Panc1 (cell line): ENCODE data around the gene SLC2A4. TPM values are rescaled to one million over a fixed set of nuclear protein-coding genes. Genes with fewer than 3 reads are reported as not detected.

Experiments used
- ATAC-seq: fragments of 200-7000 bp; cut with Tn5 transposase; 2 replicates; pipeline ENCODE4 v1.9.1; 2020; ENCODE audit warnings: mild to moderate bottlenecking, moderate library complexity
- BruUV-seq: library from RNA; stranded (reverse); fragments of 400-500 nt; replicated peaks from 2 replicates; lab custom pipeline; 2021; lab: Mats Ljungman, UMichigan
- CTCF ChIA-PET: fragments of 300-600 bp; sonication (Branson Sonifier 250); formaldehyde crosslinking; loops from one replicate; lab custom pipeline; 2022; ENCODE audit warnings: antibody characterized with exemption; lab: Charles Lee
- POLR2A ChIA-PET: fragments of 300-600 bp; sonication (Branson Sonifier 250); formaldehyde crosslinking; loops from one replicate; lab custom pipeline; 2022; ENCODE audit warnings: antibody characterized with exemption; lab: Charles Lee
- DNase-seq: peaks from one replicate; pipeline ENCODE4 v3.0.0-alpha.2; 2010; ENCODE audit warnings: low read depth, low spot score
- H3K27ac ChIP-seq: 2 replicates; pipeline ENCODE4 v1.5.1; 2011; ENCODE audit warnings: mild to moderate bottlenecking, low read length, inconsistent platforms
- H3K27me3 ChIP-seq: fragments of 200-500 bp; sonication (Bioruptor generic); 2 replicates; pipeline ENCODE4 v1.6.0; 2014; ENCODE audit warnings: low read length, inconsistent platforms; ENCODE audit not compliant: control insufficient read depth, insufficient read depth
- H3K36me3 ChIP-seq: fragments of 200-500 bp; sonication (Bioruptor generic); 2 replicates; pipeline ENCODE4 v1.5.1; 2014; ENCODE audit warnings: inconsistent platforms, mild to moderate bottlenecking, low read length, moderate library complexity; ENCODE audit not compliant: control insufficient read depth, insufficient read depth
- H3K4me1 ChIP-seq: 2 replicates; pipeline ENCODE4 v1.5.1; 2011; ENCODE audit warnings: inconsistent platforms, mild to moderate bottlenecking, low read length, moderate library complexity; ENCODE audit not compliant: control insufficient read depth, insufficient read depth
- H3K4me3 ChIP-seq, 2 experiments: 2 replicates each; pipeline ENCODE4 v1.5.1; 2011 to 2012; ENCODE audit warnings: low read depth in 2 of 2, low read length in 2 of 2, mild to moderate bottlenecking in 2 of 2, inconsistent platforms in 1 of 2, moderate library complexity in 1 of 2
- H3K9me3 ChIP-seq: fragments of 200-500 bp; sonication (Bioruptor generic); 2 replicates; pipeline ENCODE4 v1.5.1; 2014; ENCODE audit warnings: low read depth, mild to moderate bottlenecking, inconsistent platforms, low read length, moderate library complexity; ENCODE audit not compliant: control insufficient read depth, insufficient read depth
- POLR2AphosphoS5 ChIP-seq: IDR thresholded peaks from 2 replicates; pipeline ENCODE4 v1.6.1; 2012; ENCODE audit warnings: mild to moderate bottlenecking, low read depth, low read length, moderate library complexity
- SIN3A ChIP-seq: IDR thresholded peaks from 2 replicates; pipeline ENCODE4 v1.6.1; 2012; ENCODE audit warnings: low read depth, mild to moderate bottlenecking, low read length, moderate library complexity, borderline replicate concordance; ENCODE audit not compliant: insufficient read depth
- TCF7L2 ChIP-seq: IDR thresholded peaks from 2 replicates; pipeline ENCODE4 v1.6.1; 2011; ENCODE audit warnings: mild to moderate bottlenecking, low read depth, low read length, inconsistent platforms
- in situ Hi-C: cut with HindIII; loops from 2 replicates; pipeline ENCODE4 v1.10.0; 2016; ENCODE audit warnings: low sequenced_read_pairs, low pct_unique_long_range_greater_than_20kb
- intact Hi-C: fragments of 100-400 bp; cut with micrococcal nuclease; formaldehyde crosslinking; loops from one replicate; pipeline ENCODE4 v1.10.0; 2022; ENCODE audit not compliant: unreplicated experiment
- total RNA-seq: library from RNA; stranded (reverse); gene quantifications from one replicate; pipeline ENCODE4 v1.2.1, GENCODE V29; 2021; ENCODE audit not compliant: unreplicated experiment
- TF ChIP-seq, protein P1 (sequence below): fragments of 450-650 bp; IDR thresholded peaks from 2 replicates; pipeline ENCODE4 v1.5.1; 2017; ENCODE audit warnings: mild to moderate bottlenecking
- TF ChIP-seq, protein P2 (sequence below), 2 experiments: IDR thresholded peaks; 2 replicates each; pipeline ENCODE4 v1.6.1; 2011 to 2012; ENCODE audit warnings: low read depth in 2 of 2, control low read depth in 1 of 2, low read length in 1 of 2, mild to moderate bottlenecking in 1 of 2, moderate library complexity in 1 of 2; ENCODE audit not compliant: insufficient read depth in 1 of 2

Gene SLC2A4
- total RNA-seq, 1 experiment from 2014 or later = 0.31 TPM

DNA sequence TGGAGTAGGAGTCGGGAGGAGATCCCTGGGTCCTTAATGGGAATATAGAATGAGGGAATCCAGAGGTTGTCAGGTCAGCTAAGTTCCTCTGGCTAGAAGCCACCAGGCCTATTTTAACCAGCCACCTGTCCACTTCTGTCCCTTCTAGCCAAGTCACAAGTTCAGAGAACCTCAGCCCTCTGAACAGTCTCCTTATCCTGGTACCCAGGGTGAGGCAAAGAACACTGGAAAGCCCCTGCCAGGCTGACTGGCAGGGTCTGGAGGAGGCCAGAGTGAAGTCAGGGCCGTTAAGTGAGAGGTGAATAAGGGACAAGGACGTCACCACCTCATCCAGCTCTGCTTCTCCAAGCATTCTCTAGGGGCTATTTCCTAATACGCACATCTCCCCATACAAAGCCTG, 32.7 kb upstream of the SLC2A4 start:
- H3K4me3 ChIP-seq = peak overlapping the region in 1 of 2 experiments; percentile 18; a peak in 1 of 4 replicates
- H3K36me3 ChIP-seq = peaks cover 5% of the 10 kb centered on the region
- intact Hi-C loops (no loop called here), in situ Hi-C loops (no loop called here)
- ATAC-seq = no peak
- no peaks in the 10 kb centered on the region for H3K9me3 ChIP-seq
- TF ChIP-seq, protein P1, sequence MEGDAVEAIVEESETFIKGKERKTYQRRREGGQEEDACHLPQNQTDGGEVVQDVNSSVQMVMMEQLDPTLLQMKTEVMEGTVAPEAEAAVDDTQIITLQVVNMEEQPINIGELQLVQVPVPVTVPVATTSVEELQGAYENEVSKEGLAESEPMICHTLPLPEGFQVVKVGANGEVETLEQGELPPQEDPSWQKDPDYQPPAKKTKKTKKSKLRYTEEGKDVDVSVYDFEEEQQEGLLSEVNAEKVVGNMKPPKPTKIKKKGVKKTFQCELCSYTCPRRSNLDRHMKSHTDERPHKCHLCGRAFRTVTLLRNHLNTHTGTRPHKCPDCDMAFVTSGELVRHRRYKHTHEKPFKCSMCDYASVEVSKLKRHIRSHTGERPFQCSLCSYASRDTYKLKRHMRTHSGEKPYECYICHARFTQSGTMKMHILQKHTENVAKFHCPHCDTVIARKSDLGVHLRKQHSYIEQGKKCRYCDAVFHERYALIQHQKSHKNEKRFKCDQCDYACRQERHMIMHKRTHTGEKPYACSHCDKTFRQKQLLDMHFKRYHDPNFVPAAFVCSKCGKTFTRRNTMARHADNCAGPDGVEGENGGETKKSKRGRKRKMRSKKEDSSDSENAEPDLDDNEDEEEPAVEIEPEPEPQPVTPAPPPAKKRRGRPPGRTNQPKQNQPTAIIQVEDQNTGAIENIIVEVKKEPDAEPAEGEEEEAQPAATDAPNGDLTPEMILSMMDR = no peak
- TF ChIP-seq POLR2AphosphoS5 (no peak), TCF7L2 (no peak), SIN3A (no peak)
- TF ChIP-seq, protein P2, sequence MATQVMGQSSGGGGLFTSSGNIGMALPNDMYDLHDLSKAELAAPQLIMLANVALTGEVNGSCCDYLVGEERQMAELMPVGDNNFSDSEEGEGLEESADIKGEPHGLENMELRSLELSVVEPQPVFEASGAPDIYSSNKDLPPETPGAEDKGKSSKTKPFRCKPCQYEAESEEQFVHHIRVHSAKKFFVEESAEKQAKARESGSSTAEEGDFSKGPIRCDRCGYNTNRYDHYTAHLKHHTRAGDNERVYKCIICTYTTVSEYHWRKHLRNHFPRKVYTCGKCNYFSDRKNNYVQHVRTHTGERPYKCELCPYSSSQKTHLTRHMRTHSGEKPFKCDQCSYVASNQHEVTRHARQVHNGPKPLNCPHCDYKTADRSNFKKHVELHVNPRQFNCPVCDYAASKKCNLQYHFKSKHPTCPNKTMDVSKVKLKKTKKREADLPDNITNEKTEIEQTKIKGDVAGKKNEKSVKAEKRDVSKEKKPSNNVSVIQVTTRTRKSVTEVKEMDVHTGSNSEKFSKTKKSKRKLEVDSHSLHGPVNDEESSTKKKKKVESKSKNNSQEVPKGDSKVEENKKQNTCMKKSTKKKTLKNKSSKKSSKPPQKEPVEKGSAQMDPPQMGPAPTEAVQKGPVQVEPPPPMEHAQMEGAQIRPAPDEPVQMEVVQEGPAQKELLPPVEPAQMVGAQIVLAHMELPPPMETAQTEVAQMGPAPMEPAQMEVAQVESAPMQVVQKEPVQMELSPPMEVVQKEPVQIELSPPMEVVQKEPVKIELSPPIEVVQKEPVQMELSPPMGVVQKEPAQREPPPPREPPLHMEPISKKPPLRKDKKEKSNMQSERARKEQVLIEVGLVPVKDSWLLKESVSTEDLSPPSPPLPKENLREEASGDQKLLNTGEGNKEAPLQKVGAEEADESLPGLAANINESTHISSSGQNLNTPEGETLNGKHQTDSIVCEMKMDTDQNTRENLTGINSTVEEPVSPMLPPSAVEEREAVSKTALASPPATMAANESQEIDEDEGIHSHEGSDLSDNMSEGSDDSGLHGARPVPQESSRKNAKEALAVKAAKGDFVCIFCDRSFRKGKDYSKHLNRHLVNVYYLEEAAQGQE (IDR thresholded peaks at IDR 0.05; ENCODE audit: insufficient read depth in 1 of 2, low read depth in 2 of 2, low read length in 1 of 2) = no peak
- peaks cover 16% of the 10 kb centered on the region for H3K4me1 ChIP-seq
- H3K27me3 ChIP-seq = no peaks in the 10 kb centered on the region
- H3K27ac ChIP-seq = peak overlapping the region; percentile 14; the same call in 1 of the 2 replicates
- ChIA-PET POLR2A (no interaction called here), CTCF (no interaction called here)
- DNase-seq = no peak
- no TSS peak for BruUV-seq

DNA sequence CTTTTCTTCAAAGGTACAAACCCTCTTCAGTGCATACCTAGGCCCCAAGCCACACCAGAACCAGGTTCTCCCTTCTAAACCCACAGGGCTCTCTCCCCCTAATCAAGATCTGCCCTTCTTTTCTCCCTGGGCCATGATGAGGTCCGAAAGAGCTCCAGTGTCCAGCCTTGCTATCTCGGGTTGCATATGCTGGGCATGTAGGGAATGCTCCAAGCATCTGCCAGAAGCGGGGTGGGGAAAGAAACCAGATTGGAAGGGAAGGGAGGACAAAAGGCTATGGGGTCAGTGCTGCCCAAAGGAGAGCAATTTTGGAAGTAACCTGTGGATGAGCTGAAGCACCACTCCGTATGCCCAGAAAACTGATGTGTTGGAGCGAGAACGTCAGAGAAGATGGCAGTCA, 32.3 kb upstream of the SLC2A4 start:
- peaks cover 16% of the 10 kb centered on the region for H3K4me1 ChIP-seq
- CTCF ChIA-PET = no interaction called here
- H3K27me3 ChIP-seq = no peaks in the 10 kb centered on the region
- in situ Hi-C loops = no loop called here
- TF ChIP-seq TCF7L2 (no peak), POLR2AphosphoS5 (no peak), SIN3A (no peak)
- TF ChIP-seq, protein P2 (IDR thresholded peaks at IDR 0.05; ENCODE audit: insufficient read depth in 1 of 2, low read depth in 2 of 2, low read length in 1 of 2) = no peak
- TF ChIP-seq, protein P1 = no peak
- DNase-seq (no peak), ATAC-seq (no peak)
- POLR2A ChIA-PET = interaction anchor here (0.5 kb wide), 1 partner anchor 18 kb away, joined by 6 read pairs; no protein-coding TSS in a partner anchor
- peaks cover 7% of the 10 kb centered on the region for H3K36me3 ChIP-seq
- H3K27ac ChIP-seq = peak overlapping the region; percentile 14; the same call in 1 of the 2 replicates
- H3K9me3 ChIP-seq = no peaks in the 10 kb centered on the region
- intact Hi-C loops = no loop called here
- BruUV-seq = no TSS peak
- H3K4me3 ChIP-seq = peak overlapping the region; percentile 18 to 80
